Measurements from ENCODE around the gene ABR.

- TF ChIP-seq CTCF (IDR thresholded peaks at IDR 0.05) (no peak), EZH2 (IDR thresholded peaks at IDR 0.05) (no peak)
Observed at GRCh38 chr17:1144162-1144561, 35.6 kb downstream of the ABR start.
